Measurements from ENCODE around the gene METTL21C. TPM values are rescaled to one million over a fixed set of nuclear protein-coding genes. Genes with fewer than 3 reads are reported as not detected.
A peak's percentile ranks its signal among the peaks of the same experiment; 100 is the strongest.

METTL21C gene
- total RNA-seq, 1 experiment from 2014 or later: not detected

- H3K36me3 ChIP-seq (ENCODE audit: low read depth): no peaks in the 10 kb centered on the region
- no peak overlapping the region for H3K4me2 ChIP-seq
- no peak overlapping the region for H3K27ac ChIP-seq
- BruUV-seq (replicated peaks): no TSS peak
- DNase-seq: no peak
- intact Hi-C loops (cut with micrococcal nuclease; ENCODE audit: unreplicated experiment): no loop called here
- POLR2A ChIA-PET (ENCODE audit: unreplicated experiment): no interaction called here
- no peaks in the 10 kb centered on the region for H3F3A ChIP-seq (ENCODE audit: insufficient read depth, low read depth)
- H3K9me3 ChIP-seq (ENCODE audit: insufficient read depth, low read depth): no peaks in the 10 kb centered on the region
- H3K4me1 ChIP-seq (replicated peaks; ENCODE audit: insufficient read depth): no peaks in the 10 kb centered on the region
- H2AFZ ChIP-seq: no peak overlapping the region
- TF ChIP-seq EZH2 (IDR thresholded peaks at IDR 0.05; ENCODE audit: low read depth) (no peak), CTCF (conservative IDR thresholded peaks at IDR 0.05) (no peak)
- no peaks in the 10 kb centered on the region for H3K9me2 ChIP-seq (ENCODE audit: insufficient read depth)
- H4K20me1 ChIP-seq (ENCODE audit: insufficient read depth): no peaks in the 10 kb centered on the region
- H3K4me3 ChIP-seq: no peak overlapping the region
- no peaks in the 10 kb centered on the region for H3K79me2 ChIP-seq (ENCODE audit: low read depth)
- H3K27me3 ChIP-seq (ENCODE audit: insufficient read depth, low read depth): no peaks in the 10 kb centered on the region
- CTCF ChIA-PET: no interaction called here
Observed at GRCh38 chr13:102721800-102722231, 27.0 kb upstream of the METTL21C start.

- Histone ChIP-seq H3K27ac (no peak overlapping the region), H3F3A (ENCODE audit: insufficient read depth, low read depth) (no peaks in the 10 kb centered on the region), H3K4me1 (replicated peaks; ENCODE audit: insufficient read depth) (no peaks in the 10 kb centered on the region), H2AFZ (no peak overlapping the region), H3K36me3 (ENCODE audit: low read depth) (no peaks in the 10 kb centered on the region), H3K9me3 (ENCODE audit: insufficient read depth, low read depth) (no peaks in the 10 kb centered on the region), H3K79me2 (ENCODE audit: low read depth) (no peaks in the 10 kb centered on the region), H3K4me3 (no peak overlapping the region), H3K27me3 (ENCODE audit: insufficient read depth, low read depth) (no peaks in the 10 kb centered on the region), H3K4me2 (no peak overlapping the region), H4K20me1 (ENCODE audit: insufficient read depth) (no peaks in the 10 kb centered on the region), H3K9me2 (ENCODE audit: insufficient read depth) (no peaks in the 10 kb centered on the region)
- TF ChIP-seq EZH2 (IDR thresholded peaks at IDR 0.05; ENCODE audit: low read depth) (no peak), CTCF (conservative IDR thresholded peaks at IDR 0.05) (no peak)
- no peak for DNase-seq
- ChIA-PET POLR2A (ENCODE audit: unreplicated experiment) (no interaction called here), CTCF (no interaction called here)
- intact Hi-C loops (cut with micrococcal nuclease; ENCODE audit: unreplicated experiment): no loop called here
- BruUV-seq (replicated peaks): no TSS peak
Observed at GRCh38 chr13:102718746-102719145, 23.9 kb upstream of the METTL21C start.

- no peak for DNase-seq
- Histone ChIP-seq H4K20me1 (ENCODE audit: insufficient read depth) (no peaks in the 10 kb centered on the region), H2AFZ (peak overlapping the region; percentile 8; the same call in 1 of the 2 replicates), H3K4me1 (replicated peaks; ENCODE audit: insufficient read depth) (no peaks in the 10 kb centered on the region), H3K27ac (no peak overlapping the region), H3K4me3 (no peak overlapping the region), H3K27me3 (ENCODE audit: insufficient read depth, low read depth) (no peaks in the 10 kb centered on the region), H3F3A (ENCODE audit: insufficient read depth, low read depth) (no peaks in the 10 kb centered on the region), H3K9me2 (ENCODE audit: insufficient read depth) (no peaks in the 10 kb centered on the region), H3K79me2 (ENCODE audit: low read depth) (no peaks in the 10 kb centered on the region), H3K4me2 (no peak overlapping the region), H3K36me3 (ENCODE audit: low read depth) (no peaks in the 10 kb centered on the region), H3K9me3 (ENCODE audit: insufficient read depth, low read depth) (no peaks in the 10 kb centered on the region)
- POLR2A ChIA-PET (ENCODE audit: unreplicated experiment): no interaction called here
- no TSS peak for BruUV-seq (replicated peaks)
- intact Hi-C loops (cut with micrococcal nuclease; ENCODE audit: unreplicated experiment): no loop called here
- CTCF ChIA-PET: interaction anchor here (0.7 kb wide), 1 partner anchor 63 kb away, joined by 4 read pairs; no protein-coding TSS in a partner anchor
- TF ChIP-seq EZH2 (IDR thresholded peaks at IDR 0.05; ENCODE audit: low read depth) (no peak), CTCF (conservative IDR thresholded peaks at IDR 0.05) (no peak)
Observed at GRCh38 chr13:102715447-102715846, 20.6 kb upstream of the METTL21C start.
